GM12865 (cell line): ENCODE measurements around the gene SLC6A16.

ENCODE experiments used
- DNase-seq: peaks from one replicate; pipeline ENCODE4 v3.0.0; 2010; ENCODE audit warnings: low read depth
- H3K4me3 ChIP-seq: 2 replicates; pipeline ENCODE4 v1.5.1; 2011; ENCODE audit warnings: mild to moderate bottlenecking, low read depth, low read length, control low read depth
- CTCF ChIP-seq: IDR thresholded peaks from 2 replicates; pipeline ENCODE4 v1.5.1; 2011; ENCODE audit warnings: low read length, control low read depth, low read depth, inconsistent platforms; ENCODE audit not compliant: insufficient read depth; ENCODE audit errors: missing control alignments

The SLC6A16 gene

GRCh38 chr19:49344505-49345423, 19.8 kb upstream of the SLC6A16 start:
- no peak for DNase-seq
- no peak overlapping the region for H3K4me3 ChIP-seq
- TF ChIP-seq CTCF = no peak

- H3K4me3 ChIP-seq = no peak overlapping the region
- peak; percentile 50 for DNase-seq
- no peak for TF ChIP-seq CTCF
Measured at GRCh38 chr19:49343123-49343522, 18.1 kb upstream of the SLC6A16 start.

GRCh38 chr19:49342291-49342721, 17.3 kb upstream of the SLC6A16 start:
- no peak overlapping the region for H3K4me3 ChIP-seq

GRCh38 chr19:49340865-49341718, 16.1 kb upstream of the SLC6A16 start:
- TF ChIP-seq CTCF = no peak
- H3K4me3 ChIP-seq = no peak overlapping the region
- no peak for DNase-seq

More at GRCh38 chr19:49342291-49342721, 17.3 kb upstream of the SLC6A16 start:
- no peak for TF ChIP-seq CTCF
- no peak for DNase-seq

- peak; percentile 96 for DNase-seq
- no peak for TF ChIP-seq CTCF
- peak overlapping the region; percentile 53 for H3K4me3 ChIP-seq
Measured at GRCh38 chr19:49340069-49340864, 15.3 kb upstream of the SLC6A16 start.
